IPS-18c (cell line): ENCODE results near the gene SLC38A8.

Source experiments
- H3K4me3 ChIP-seq: 2 replicates; pipeline ENCODE4 v1.7.0; 2013; ENCODE audit warnings: low read depth, mild to moderate bottlenecking, low read length, moderate library complexity; ENCODE audit not compliant: insufficient read depth
- H3K9me3 ChIP-seq: one replicate; pipeline ENCODE4 v1.6.1; 2013; ENCODE audit warnings: mild to moderate bottlenecking, low read length, moderate library complexity; ENCODE audit not compliant: control insufficient read depth, insufficient read depth

The SLC38A8 gene

GRCh38 chr16:84022644-84023043, 20.0 kb downstream of the SLC38A8 start:
- peaks cover 5% of the 10 kb centered on the region for H3K9me3 ChIP-seq
- H3K4me3 ChIP-seq, result no peak overlapping the region

- no peak overlapping the region for H3K4me3 ChIP-seq
- peaks cover 5% of the 10 kb centered on the region for H3K9me3 ChIP-seq
Observed at GRCh38 chr16:84021488-84021887, 21.1 kb downstream of the SLC38A8 start.

GRCh38 chr16:84020353-84020752, 22.2 kb downstream of the SLC38A8 start:
- no peak overlapping the region for H3K4me3 ChIP-seq
- peaks cover 5% of the 10 kb centered on the region for H3K9me3 ChIP-seq

- H3K9me3 ChIP-seq, result peaks cover 5% of the 10 kb centered on the region
- no peak overlapping the region for H3K4me3 ChIP-seq
Observed at GRCh38 chr16:84018710-84019109, 23.9 kb downstream of the SLC38A8 start.

- H3K9me3 ChIP-seq, result peaks cover 3% of the 10 kb centered on the region
- no peak overlapping the region for H3K4me3 ChIP-seq
Observed at GRCh38 chr16:84016477-84016876, 26.1 kb downstream of the SLC38A8 start.

GRCh38 chr16:84015399-84015798, 27.2 kb downstream of the SLC38A8 start:
- Histone ChIP-seq H3K9me3 (no peaks in the 10 kb centered on the region), H3K4me3 (no peak overlapping the region)

GRCh38 chr16:84014570-84015327, 27.8 kb downstream of the SLC38A8 start:
- Histone ChIP-seq H3K4me3 (no peak overlapping the region), H3K9me3 (no peaks in the 10 kb centered on the region)

GRCh38 chr16:84013787-84014569, 28.6 kb downstream of the SLC38A8 start:
- Histone ChIP-seq H3K4me3 (no peak overlapping the region), H3K9me3 (peaks cover 2% of the 10 kb centered on the region)

GRCh38 chr16:84009282-84009681, 33.3 kb downstream of the SLC38A8 start:
- Histone ChIP-seq H3K9me3 (peaks cover 2% of the 10 kb centered on the region), H3K4me3 (no peak overlapping the region)

- H3K9me3 ChIP-seq, result peaks cover 2% of the 10 kb centered on the region
- no peak overlapping the region for H3K4me3 ChIP-seq
Observed at GRCh38 chr16:84007965-84008364, 34.6 kb downstream of the SLC38A8 start.

- Histone ChIP-seq H3K4me3 (no peak overlapping the region), H3K9me3 (peaks cover 2% of the 10 kb centered on the region)
Observed at GRCh38 chr16:84007520-84007919, 35.1 kb downstream of the SLC38A8 start.

- Histone ChIP-seq H3K4me3 (no peak overlapping the region), H3K9me3 (peaks cover 2% of the 10 kb centered on the region)
Observed at GRCh38 chr16:84005391-84005790, 37.2 kb downstream of the SLC38A8 start.

- no peak overlapping the region for H3K4me3 ChIP-seq
- H3K9me3 ChIP-seq, result peaks cover 2% of the 10 kb centered on the region
Observed at GRCh38 chr16:84004442-84004841, 38.2 kb downstream of the SLC38A8 start.

- Histone ChIP-seq H3K9me3 (no peaks in the 10 kb centered on the region), H3K4me3 (no peak overlapping the region)
Observed at GRCh38 chr16:84003038-84003437, 39.6 kb downstream of the SLC38A8 start.

- H3K4me3 ChIP-seq, result no peak overlapping the region
Observed at GRCh38 chr16:84001726-84002125, 40.9 kb downstream of the SLC38A8 start.

GRCh38 chr16:84000989-84001642, 41.5 kb downstream of the SLC38A8 start:
- Histone ChIP-seq H3K4me3 (no peak overlapping the region), H3K9me3 (no peaks in the 10 kb centered on the region)

More at GRCh38 chr16:84001726-84002125, 40.9 kb downstream of the SLC38A8 start:
- H3K9me3 ChIP-seq, result no peaks in the 10 kb centered on the region

GRCh38 chr16:83998091-83998490, 44.5 kb downstream of the SLC38A8 start:
- Histone ChIP-seq H3K4me3 (no peak overlapping the region), H3K9me3 (no peaks in the 10 kb centered on the region)
